Type B pancreatic cell (in vitro differentiated cells): ENCODE data around the gene HES6. TPM values are rescaled to one million over a fixed set of nuclear protein-coding genes. Genes with fewer than 3 reads are reported as not detected.

ENCODE experiments used
- DNase-seq: peaks from one replicate; pipeline ENCODE4 v3.0.0; 2021; ENCODE audit warnings: mixed read lengths; ENCODE audit not compliant: unreplicated experiment; ENCODE audit errors: extremely low spot score
- H3K27ac Mint-ChIP-seq: 2 replicates; pipeline ENCODE4 v1.8.0; 2021; ENCODE audit warnings: mild to moderate bottlenecking, mixed read lengths
- H3K27me3 Mint-ChIP-seq: 2 replicates; pipeline ENCODE4 v1.8.0; 2021; ENCODE audit warnings: mixed read lengths
- H3K36me3 Mint-ChIP-seq: 2 replicates; pipeline ENCODE4 v1.8.0; 2021; ENCODE audit warnings: mixed read lengths
- H3K4me1 Mint-ChIP-seq: one replicate; pipeline ENCODE4 v1.8.0; 2021; ENCODE audit warnings: mixed read lengths; ENCODE audit not compliant: unreplicated experiment
- H3K4me3 Mint-ChIP-seq: 2 replicates; pipeline ENCODE4 v1.8.0; 2021; ENCODE audit warnings: mild to moderate bottlenecking, mixed read lengths
- H3K9me3 Mint-ChIP-seq: 2 replicates; pipeline ENCODE4 v1.8.0; 2021; ENCODE audit warnings: mixed read lengths
- total RNA-seq: library from RNA; stranded (reverse); gene quantifications from 2 replicates; pipeline ENCODE4 v1.2.1, GENCODE V29; 2021; ENCODE audit warnings: low replicate concordance
- TF ChIP-seq, protein P1 (sequence below): fragments of 200-600 bp; sonication (generic); conservative IDR thresholded peaks from 2 replicates; pipeline ENCODE4 v1.5.0; 2021; ENCODE audit warnings: antibody characterized with exemption, mild to moderate bottlenecking

The HES6 gene
- total RNA-seq, 1 donor from 2014 or later = 24.4 TPM

DNA sequence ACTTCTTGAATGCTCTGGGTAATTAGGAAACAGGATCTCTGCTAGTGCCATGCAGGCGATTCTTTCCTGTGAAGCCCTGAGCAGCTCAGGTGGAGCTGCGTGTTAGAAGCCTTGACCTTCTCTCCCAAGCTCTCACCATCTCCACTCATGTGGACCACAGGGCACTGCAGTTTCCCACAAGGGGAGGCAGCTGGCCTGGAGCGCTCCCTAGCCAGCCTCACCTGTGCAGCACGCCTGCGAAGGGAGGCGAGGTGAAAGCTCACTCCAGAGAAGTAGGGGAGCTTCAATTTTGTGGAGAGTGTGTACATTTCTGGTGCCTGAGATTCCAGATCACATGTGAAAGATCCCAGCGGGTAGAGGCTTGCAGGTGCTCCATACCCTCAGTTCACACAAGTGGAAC lies 11.1 kb upstream of the HES6 start:
- peaks cover 4% of the 10 kb centered on the region for H3K36me3 Mint-ChIP-seq
- no peaks in the 10 kb centered on the region for H3K27me3 Mint-ChIP-seq
- H3K4me1 Mint-ChIP-seq = no peaks in the 10 kb centered on the region
- no peak overlapping the region for H3K4me3 Mint-ChIP-seq
- H3K9me3 Mint-ChIP-seq = no peaks in the 10 kb centered on the region
- TF ChIP-seq, protein P1, sequence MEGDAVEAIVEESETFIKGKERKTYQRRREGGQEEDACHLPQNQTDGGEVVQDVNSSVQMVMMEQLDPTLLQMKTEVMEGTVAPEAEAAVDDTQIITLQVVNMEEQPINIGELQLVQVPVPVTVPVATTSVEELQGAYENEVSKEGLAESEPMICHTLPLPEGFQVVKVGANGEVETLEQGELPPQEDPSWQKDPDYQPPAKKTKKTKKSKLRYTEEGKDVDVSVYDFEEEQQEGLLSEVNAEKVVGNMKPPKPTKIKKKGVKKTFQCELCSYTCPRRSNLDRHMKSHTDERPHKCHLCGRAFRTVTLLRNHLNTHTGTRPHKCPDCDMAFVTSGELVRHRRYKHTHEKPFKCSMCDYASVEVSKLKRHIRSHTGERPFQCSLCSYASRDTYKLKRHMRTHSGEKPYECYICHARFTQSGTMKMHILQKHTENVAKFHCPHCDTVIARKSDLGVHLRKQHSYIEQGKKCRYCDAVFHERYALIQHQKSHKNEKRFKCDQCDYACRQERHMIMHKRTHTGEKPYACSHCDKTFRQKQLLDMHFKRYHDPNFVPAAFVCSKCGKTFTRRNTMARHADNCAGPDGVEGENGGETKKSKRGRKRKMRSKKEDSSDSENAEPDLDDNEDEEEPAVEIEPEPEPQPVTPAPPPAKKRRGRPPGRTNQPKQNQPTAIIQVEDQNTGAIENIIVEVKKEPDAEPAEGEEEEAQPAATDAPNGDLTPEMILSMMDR = no peak
- no peak overlapping the region for H3K27ac Mint-ChIP-seq
- DNase-seq = no peak

DNA sequence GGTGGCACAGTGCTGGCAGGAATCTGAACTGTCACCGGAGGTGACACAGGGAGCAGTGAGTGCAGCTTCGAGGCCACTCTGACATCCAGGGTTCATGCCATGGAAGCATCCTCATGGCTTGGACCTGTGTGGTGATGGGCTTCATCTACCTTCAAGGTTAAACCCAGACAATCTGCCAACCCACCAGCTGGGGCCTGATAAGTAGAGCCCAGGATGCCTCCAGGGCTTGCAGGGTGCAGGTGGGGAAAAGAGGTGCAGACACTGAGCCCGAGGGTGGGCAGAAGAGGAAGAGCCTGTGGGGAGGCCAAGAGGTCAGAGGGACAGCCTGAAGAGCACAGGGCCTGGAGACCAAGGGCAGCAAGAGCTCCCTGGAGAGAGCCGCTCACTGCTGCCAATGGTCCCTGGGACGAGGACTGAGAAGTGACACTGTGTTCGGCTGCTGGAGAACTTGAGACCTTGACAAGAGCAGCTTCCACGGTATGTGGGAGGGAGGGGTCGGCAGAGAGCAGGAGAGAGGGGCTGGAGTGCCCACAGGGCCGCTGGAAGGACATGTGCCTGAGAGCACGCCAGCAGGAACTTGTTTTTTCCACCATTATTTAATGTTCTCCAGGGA lies 8.1 kb upstream of the HES6 start:
- Mint-ChIP-seq H3K27me3 (no peaks in the 10 kb centered on the region), H3K4me3 (no peak overlapping the region), H3K36me3 (peaks cover 13% of the 10 kb centered on the region), H3K27ac (peak overlapping the region; percentile 40), H3K4me1 (no peaks in the 10 kb centered on the region), H3K9me3 (no peaks in the 10 kb centered on the region)
- TF ChIP-seq, protein P1 = no peak
- DNase-seq = no peak

DNA sequence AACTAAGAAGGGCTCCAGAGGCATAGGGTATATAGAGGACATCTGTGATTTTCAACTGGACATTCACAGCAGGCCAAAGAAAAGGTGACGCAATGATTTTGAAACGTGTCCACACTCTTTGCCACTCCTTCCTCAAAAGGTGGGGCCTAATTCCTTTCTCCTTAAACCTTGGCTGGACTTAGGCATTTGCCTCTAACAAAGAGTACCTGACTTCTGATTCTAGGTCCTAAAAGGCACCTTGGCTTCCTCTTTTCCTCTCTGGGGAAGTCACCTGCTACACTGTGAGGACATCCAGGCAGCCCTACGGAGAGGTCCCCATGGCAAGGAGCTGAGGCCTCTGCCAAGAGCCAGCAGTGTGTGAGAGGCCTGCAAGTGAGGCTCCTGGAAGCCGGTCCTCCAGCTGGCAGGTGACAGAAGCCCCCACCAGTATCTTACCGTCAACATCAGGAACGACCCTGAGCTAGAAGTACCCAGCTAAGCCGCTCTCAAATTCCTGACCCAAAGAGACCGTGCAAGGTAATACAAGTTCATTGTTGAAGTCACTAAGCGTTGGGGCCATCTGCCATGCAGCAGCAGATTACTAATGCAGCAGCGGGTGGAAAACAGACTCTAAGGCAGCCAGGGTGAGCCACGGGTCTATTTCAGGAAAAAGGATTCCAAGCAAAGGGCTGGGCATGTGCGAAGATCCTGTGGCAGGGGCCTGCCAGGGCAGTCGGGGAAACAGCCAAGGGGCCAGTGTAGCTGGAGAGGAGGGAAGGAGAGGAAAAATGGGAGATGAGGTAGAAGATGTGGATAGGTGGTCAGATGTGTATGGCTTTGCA lies 7.4 kb upstream of the HES6 start:
- Mint-ChIP-seq H3K36me3 (peaks cover 13% of the 10 kb centered on the region), H3K27ac (peak overlapping the region; percentile 40), H3K4me1 (peaks cover 4% of the 10 kb centered on the region), H3K9me3 (no peaks in the 10 kb centered on the region), H3K27me3 (no peaks in the 10 kb centered on the region), H3K4me3 (no peak overlapping the region)
- no peak for DNase-seq
- TF ChIP-seq, protein P1 = no peak

DNA sequence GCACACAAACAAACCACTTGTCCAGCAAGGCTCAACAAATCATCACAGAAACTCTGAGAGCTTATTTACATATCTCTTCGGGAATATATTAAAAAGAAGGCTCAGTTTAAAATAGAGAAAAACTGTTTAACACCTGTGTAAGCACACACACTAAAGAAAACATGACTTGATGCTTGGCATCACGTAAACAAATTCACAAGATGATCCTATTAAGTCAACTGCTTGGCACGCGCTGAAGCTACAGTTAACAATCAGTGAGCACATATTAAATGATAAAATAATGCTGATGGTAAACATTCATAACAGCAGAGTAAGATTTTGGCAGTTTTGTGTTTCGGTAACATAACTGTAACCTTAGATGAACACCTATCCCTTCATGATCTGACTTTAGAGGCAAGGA lies 4.3 kb upstream of the HES6 start:
- no peak for DNase-seq

DNA sequence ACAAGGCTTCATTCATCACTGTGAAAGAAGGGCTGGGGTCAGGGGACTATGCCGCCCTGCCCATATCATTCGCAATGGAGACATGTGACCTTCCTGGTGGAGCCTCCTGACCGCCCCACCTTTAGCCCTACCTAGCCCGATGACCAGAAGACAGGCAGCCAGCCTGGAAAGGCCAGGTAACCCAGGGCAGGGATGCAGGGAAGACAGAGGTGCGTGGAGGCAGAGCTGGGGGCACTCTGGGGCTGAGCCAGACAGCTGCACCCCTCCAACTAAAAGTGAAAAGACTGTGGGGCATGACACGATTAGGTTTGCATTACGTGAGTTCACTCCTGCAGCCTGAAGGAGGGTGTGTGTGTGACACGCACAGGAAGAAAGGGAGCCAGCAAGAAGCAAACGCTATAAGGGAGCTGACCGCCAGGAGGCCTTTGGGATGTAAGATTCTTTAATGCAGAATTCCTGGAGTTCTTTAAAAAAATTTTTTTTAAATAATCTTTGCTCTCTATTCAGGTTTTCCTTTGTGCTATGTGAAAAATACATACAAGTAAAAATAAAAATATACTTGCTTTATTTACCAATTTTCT lies 3.7 kb upstream of the HES6 start:
- TF ChIP-seq, protein P1 = peak; percentile 53
- Mint-ChIP-seq H3K4me1 (peaks cover 7% of the 10 kb centered on the region), H3K27me3 (peaks cover 7% of the 10 kb centered on the region), H3K9me3 (no peaks in the 10 kb centered on the region), H3K27ac (no peak overlapping the region), H3K4me3 (no peak overlapping the region), H3K36me3 (peaks cover 13% of the 10 kb centered on the region)
- no peak for DNase-seq

More for the DNA sequence above, 4.3 kb upstream of the HES6 start:
- no peaks in the 10 kb centered on the region for H3K9me3 Mint-ChIP-seq
- H3K27me3 Mint-ChIP-seq = peaks cover 7% of the 10 kb centered on the region
- H3K4me3 Mint-ChIP-seq = no peak overlapping the region
- TF ChIP-seq, protein P1 = no peak
- peaks cover 13% of the 10 kb centered on the region for H3K36me3 Mint-ChIP-seq
- peaks cover 7% of the 10 kb centered on the region for H3K4me1 Mint-ChIP-seq
- H3K27ac Mint-ChIP-seq = no peak overlapping the region
